Right cardiac atrium (tissue), 5 donors: ENCODE measurements around the gene MYO18B. TPM values are rescaled to one million over a fixed set of nuclear protein-coding genes. Genes with fewer than 3 reads are reported as not detected.
A peak's percentile ranks its signal among the peaks of the same experiment; 100 is the strongest.

Source experiments
- ATAC-seq, 2 donors: fragments of 200-7000 bp; cut with Tn5 transposase; one replicate each; pipeline versions ENCODE4 v1.8.0 to v1.9.1; 2020; ENCODE audit warnings: moderate library complexity in 2 of 2, mild to moderate bottlenecking in 1 of 2
- DNase-seq, 3 donors: peaks; one replicate each; pipeline ENCODE4 v3.0.0-alpha.2; 2020
- H3K27ac ChIP-seq: one replicate; pipeline ENCODE4 v1.5.1; 2013; ENCODE audit warnings: mild to moderate bottlenecking, low read length, control low read depth, moderate library complexity
- H3K27me3 ChIP-seq: one replicate; pipeline ENCODE4 v1.6.1; 2013; ENCODE audit not compliant: control insufficient read depth, insufficient read depth
- H3K4me1 ChIP-seq: one replicate; pipeline ENCODE4 v1.6.1; 2013; ENCODE audit warnings: low read length; ENCODE audit not compliant: control insufficient read depth, insufficient read depth
- H3K4me3 ChIP-seq: one replicate; pipeline ENCODE4 v1.5.1; 2013; ENCODE audit warnings: low read length, control low read depth
- H3K9me3 ChIP-seq: one replicate; pipeline ENCODE4 v1.6.1; 2013; ENCODE audit warnings: low read length; ENCODE audit not compliant: control insufficient read depth
- WGBS: extraction: QIAGEN DNeasy Blood & Tissue Kit; methylation state at CpG from one replicate; pipeline ENCODE4 v1.1.7; 2013; 5-methylcytosine and 5-hydroxymethylcytosine counted together
- intact Hi-C, 4 donors: fragments of 100-400 bp; cut with DNase I; formaldehyde crosslinking; loops; one replicate each; pipeline versions ENCODE4 v1.11.0 to v1.14.0; 2022 to 2023
- polyA plus RNA-seq: library from polyadenylated mRNA; stranded (reverse); fragments of 200-250 nt; gene quantifications from one replicate; pipeline ENCODE4 v1.2.3, GENCODE V29; 2013
- total RNA-seq, 4 donors: library from RNA; stranded (reverse); fragmentation: NEBNext Ultra II Directional; extraction: Animal tissue kit (Norgen Biotek cat#: 25700); gene quantifications; one replicate each; pipeline ENCODE4 v1.2.1, GENCODE V29; 2021
- donor health status: healthy with polysubstance abuse.
- donor health status: DM: no; HTN: yes; CAD: no.
- donor health status: DM: no; HTN: no; CAD: no.
- donor health status: DM: no; HTN: yes; CAD: no; lungs with severe emphysema.
- donor health status: DM: yes; HTN: yes; CAD: no.

Gene MYO18B
- total and polyA plus RNA-seq, 5 donors, result 74.5 to 184 (median 121) TPM

DNA sequence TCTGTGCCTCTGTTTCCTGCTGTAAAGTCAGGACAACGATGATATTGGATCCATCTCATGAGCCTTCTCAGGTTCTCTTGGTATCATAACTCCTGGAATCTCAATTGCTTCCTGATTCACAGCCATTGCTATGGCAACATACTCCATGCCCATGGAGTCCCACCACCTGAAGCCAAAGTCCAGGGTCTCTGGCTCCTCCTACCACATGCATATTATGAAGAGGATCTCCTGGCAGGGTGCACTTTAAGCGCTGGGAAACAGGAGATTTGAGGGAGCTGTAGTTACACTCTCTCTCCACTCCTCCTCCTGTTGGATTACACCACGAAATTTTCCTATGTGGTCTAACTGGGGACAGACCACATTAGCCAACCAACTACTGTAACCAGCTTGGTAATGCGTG, 296.4 kb downstream of the MYO18B start:
- intact Hi-C loops, result no loop called here
- no peak for DNase-seq
- Histone ChIP-seq H3K4me1 (no peaks in the 10 kb centered on the region), H3K4me3 (no peak overlapping the region), H3K27me3 (no peaks in the 10 kb centered on the region), H3K27ac (no peak overlapping the region), H3K9me3 (no peaks in the 10 kb centered on the region)
- ATAC-seq, result no peak
- WGBS, result 40% methylated on average over 4 of the region's 4 CpGs

- intact Hi-C loops, result no loop called here
- 64% methylated on average over 4 of the region's 4 CpGs for WGBS
- Histone ChIP-seq H3K27me3 (no peaks in the 10 kb centered on the region), H3K4me1 (no peaks in the 10 kb centered on the region), H3K9me3 (no peaks in the 10 kb centered on the region), H3K4me3 (no peak overlapping the region), H3K27ac (no peak overlapping the region)
- DNase-seq (no peak), ATAC-seq (no peak)
Measured at GRCh38 chr22:26041931-26042330, 299.9 kb downstream of the MYO18B start.

DNA sequence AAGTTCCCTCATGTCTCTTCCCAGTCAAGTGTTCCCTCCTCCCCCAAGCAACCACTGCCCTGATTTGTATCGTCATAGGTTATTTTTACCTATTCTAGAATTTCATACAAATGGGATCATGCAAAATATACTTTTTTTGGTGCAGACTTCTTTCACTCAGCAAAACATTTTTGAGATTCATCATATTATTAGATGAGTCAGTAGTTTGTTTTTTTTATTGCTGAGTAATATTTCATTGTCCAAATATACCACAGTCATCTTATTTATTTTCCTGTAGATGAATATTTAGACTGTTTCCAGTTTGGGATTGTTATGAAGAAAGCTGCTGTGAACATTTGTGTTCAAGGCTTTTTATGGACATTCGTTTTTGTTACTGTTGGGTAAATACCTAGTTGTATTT, 301.0 kb downstream of the MYO18B start:
- no peak overlapping the region for H3K4me3 ChIP-seq
- H3K9me3 ChIP-seq, result no peaks in the 10 kb centered on the region
- no peaks in the 10 kb centered on the region for H3K4me1 ChIP-seq
- DNase-seq (no peak), ATAC-seq (no peak)
- H3K27me3 ChIP-seq, result no peaks in the 10 kb centered on the region
- intact Hi-C loops, result no loop called here
- H3K27ac ChIP-seq, result no peak overlapping the region
- 69% methylated on average over 2 of the region's 2 CpGs for WGBS

DNA sequence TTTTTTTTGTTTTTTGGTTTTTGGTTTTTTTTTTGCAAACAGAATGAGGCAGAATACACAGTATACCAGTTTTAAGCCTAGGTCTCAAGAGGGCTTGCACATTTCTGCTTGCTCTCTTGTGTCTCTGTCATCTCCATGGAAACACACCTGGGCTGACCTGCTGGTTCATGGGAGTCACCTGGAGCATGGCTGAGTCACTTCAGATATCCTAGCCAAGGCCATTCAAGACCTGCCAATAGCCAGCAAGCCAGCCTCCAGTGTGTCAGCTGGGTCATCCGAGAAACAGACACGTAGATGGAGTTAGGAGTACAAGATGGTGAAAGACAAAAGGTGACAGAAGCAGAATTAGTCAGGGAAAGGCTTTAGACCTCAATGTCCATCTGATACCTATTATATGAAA, 303.1 kb downstream of the MYO18B start:
- ATAC-seq (no peak), DNase-seq (peak in 1 of 3 donors; percentile 16)
- no peaks in the 10 kb centered on the region for H3K4me1 ChIP-seq
- H3K4me3 ChIP-seq, result no peak overlapping the region
- intact Hi-C loops, result no loop called here
- H3K27me3 ChIP-seq, result no peaks in the 10 kb centered on the region
- WGBS, result 89% methylated on average over 2 of the region's 2 CpGs
- H3K9me3 ChIP-seq, result no peaks in the 10 kb centered on the region
- no peak overlapping the region for H3K27ac ChIP-seq

- Histone ChIP-seq H3K4me3 (no peak overlapping the region), H3K27ac (no peak overlapping the region), H3K27me3 (no peaks in the 10 kb centered on the region), H3K4me1 (no peaks in the 10 kb centered on the region), H3K9me3 (no peaks in the 10 kb centered on the region)
- intact Hi-C loops, result no loop called here
- DNase-seq (no peak), ATAC-seq (no peak)
- WGBS, result 83% methylated on average over 3 of the region's 3 CpGs
Measured at GRCh38 chr22:26045860-26046259, 303.9 kb downstream of the MYO18B start.

DNA sequence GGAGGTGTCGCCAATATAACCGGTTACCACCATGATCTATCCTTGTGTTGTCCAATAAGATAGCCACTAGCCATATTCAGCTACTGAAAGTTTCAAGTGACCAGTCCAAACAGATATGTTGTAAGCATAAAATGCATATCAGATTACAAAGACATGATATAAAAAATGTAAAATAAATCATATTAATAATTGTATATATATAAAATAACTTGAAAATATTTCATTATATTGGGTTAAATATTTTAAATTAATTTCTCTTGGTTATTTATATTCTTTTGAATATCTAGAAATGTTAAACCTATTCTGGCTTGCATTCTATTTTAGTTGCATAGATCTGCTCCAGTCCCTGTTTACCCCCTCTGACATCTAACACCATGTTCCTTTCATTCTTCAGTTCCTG, 305.5 kb downstream of the MYO18B start:
- intact Hi-C loops, result no loop called here
- H3K27ac ChIP-seq, result no peak overlapping the region
- H3K9me3 ChIP-seq, result no peaks in the 10 kb centered on the region
- H3K27me3 ChIP-seq, result no peaks in the 10 kb centered on the region
- no peak overlapping the region for H3K4me3 ChIP-seq
- WGBS, result 97% methylated on average over 2 of the region's 2 CpGs
- no peak for ATAC-seq
- no peak for DNase-seq
- H3K4me1 ChIP-seq, result no peaks in the 10 kb centered on the region

GRCh38 chr22:26047920-26048319, 305.9 kb downstream of the MYO18B start:
- intact Hi-C loops, result no loop called here
- WGBS, result 56% methylated on average over 8 of the region's 8 CpGs
- Histone ChIP-seq H3K4me1 (no peaks in the 10 kb centered on the region), H3K9me3 (no peaks in the 10 kb centered on the region), H3K27ac (no peak overlapping the region), H3K4me3 (no peak overlapping the region), H3K27me3 (no peaks in the 10 kb centered on the region)
- ATAC-seq (no peak), DNase-seq (no peak)

GRCh38 chr22:26050079-26050478, 308.1 kb downstream of the MYO18B start:
- no peaks in the 10 kb centered on the region for H3K27me3 ChIP-seq
- WGBS, result 57% methylated on average over 7 of the region's 7 CpGs
- ATAC-seq, result no peak
- DNase-seq, result no peak
- no peaks in the 10 kb centered on the region for H3K9me3 ChIP-seq
- no peak overlapping the region for H3K4me3 ChIP-seq
- no peak overlapping the region for H3K27ac ChIP-seq
- no peaks in the 10 kb centered on the region for H3K4me1 ChIP-seq
- intact Hi-C loops, result no loop called here

DNA sequence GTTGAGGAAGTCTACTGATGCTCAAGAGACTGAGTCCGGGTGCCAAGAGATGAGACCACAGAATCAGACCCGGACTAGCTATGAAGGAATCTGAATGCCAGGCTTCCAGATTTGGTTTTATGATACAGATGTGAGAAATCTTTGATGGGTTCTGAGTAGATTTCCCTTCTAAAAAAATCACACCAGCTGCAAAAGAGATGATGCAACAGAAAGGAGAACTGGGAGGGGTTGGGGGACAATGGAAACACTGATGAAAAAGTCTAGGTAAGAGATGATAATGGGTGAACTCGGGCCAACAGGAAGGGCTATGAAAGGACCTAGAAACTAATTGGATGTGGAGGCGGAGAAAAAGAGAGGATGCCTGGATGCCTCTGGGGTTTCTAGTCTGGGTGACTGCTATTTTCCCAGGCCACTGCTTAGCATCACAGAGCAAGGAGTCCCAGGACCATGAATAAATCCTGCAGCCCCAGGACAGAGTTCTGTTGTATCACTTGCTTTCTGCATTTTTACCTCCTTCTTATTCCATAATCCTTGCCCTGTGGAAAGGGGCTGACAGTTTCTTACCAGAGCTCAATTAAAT, 311.8 kb downstream of the MYO18B start:
- no peak for ATAC-seq
- no peak overlapping the region for H3K27ac ChIP-seq
- no peaks in the 10 kb centered on the region for H3K4me1 ChIP-seq
- DNase-seq, result no peak
- intact Hi-C loops, result no loop called here
- H3K27me3 ChIP-seq, result no peaks in the 10 kb centered on the region
- WGBS, result 63% methylated on average over 4 of the region's 4 CpGs
- H3K9me3 ChIP-seq, result no peaks in the 10 kb centered on the region
- no peak overlapping the region for H3K4me3 ChIP-seq

DNA sequence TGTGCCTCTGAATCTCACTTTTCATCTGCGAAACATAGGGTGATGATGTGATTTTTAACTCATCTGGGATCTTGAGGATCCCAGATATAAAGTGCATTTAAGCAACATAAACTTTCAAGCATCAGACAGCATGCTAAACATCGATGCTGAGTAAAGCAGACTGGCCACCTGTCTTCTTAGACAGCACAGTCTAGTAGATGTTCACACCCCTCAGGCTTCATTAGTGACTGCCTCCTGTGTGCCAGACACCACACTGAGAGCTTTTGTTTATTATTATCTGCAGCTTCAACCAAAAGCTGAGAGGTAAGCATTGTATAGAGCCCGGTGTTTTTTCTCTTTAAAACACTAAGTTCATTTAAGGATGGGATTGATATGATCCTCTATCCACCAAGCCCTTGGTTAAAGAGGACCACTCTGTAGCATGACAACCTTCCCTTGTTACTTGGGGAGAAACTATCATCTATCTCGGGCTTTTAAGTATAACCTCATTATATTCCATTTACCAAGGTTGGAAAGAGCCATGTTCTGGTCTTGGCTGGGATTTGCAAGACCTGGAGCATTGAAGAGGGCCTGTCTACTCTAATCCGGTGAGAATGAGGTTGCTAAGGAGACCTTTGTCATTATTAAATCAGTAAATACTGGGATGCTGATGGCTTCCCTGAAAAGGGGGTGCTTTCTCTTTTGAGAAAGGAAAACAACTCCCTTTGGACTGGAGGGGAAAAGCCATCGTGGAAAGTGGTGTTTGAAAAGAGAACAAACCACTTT, 313.0 kb downstream of the MYO18B start:
- DNase-seq, result no peak
- 55% methylated on average over 6 of the region's 6 CpGs for WGBS
- Histone ChIP-seq H3K4me1 (no peaks in the 10 kb centered on the region), H3K27ac (no peak overlapping the region), H3K27me3 (no peaks in the 10 kb centered on the region), H3K9me3 (no peaks in the 10 kb centered on the region), H3K4me3 (no peak overlapping the region)
- intact Hi-C loops, result no loop called here
- no peak for ATAC-seq

GRCh38 chr22:26055693-26056092, 313.7 kb downstream of the MYO18B start:
- Histone ChIP-seq H3K4me3 (no peak overlapping the region), H3K27me3 (no peaks in the 10 kb centered on the region), H3K4me1 (no peaks in the 10 kb centered on the region), H3K27ac (no peak overlapping the region), H3K9me3 (no peaks in the 10 kb centered on the region)
- DNase-seq (no peak), ATAC-seq (no peak)
- intact Hi-C loops, result no loop called here
- 46% methylated on average over 1 of the region's 1 CpG for WGBS
